Measurements from ENCODE around the gene EHBP1.

The EHBP1 gene

GRCh38 chr2:62938126-62938525, 232.6 kb downstream of the EHBP1 start:
- Histone ChIP-seq H3K36me3 (ENCODE audit: insufficient read depth, low read length) (no peaks in the 10 kb centered on the region), H3K9me3 (ENCODE audit: insufficient read depth, low read depth, low read length) (no peaks in the 10 kb centered on the region), H3K9ac (ENCODE audit: low read depth, low read length, poor library complexity, severe bottlenecking) (no peak overlapping the region), H3K79me2 (ENCODE audit: insufficient read depth, low read length) (no peaks in the 10 kb centered on the region), H3K4me3 (ENCODE audit: low read length, poor library complexity, severe bottlenecking) (no peak overlapping the region), H3F3A (ENCODE audit: low read depth) (no peaks in the 10 kb centered on the region), H2AFZ (ENCODE audit: low read length) (no peak overlapping the region), H3K4me1 (ENCODE audit: insufficient read depth, low read length, poor library complexity, severe bottlenecking) (no peaks in the 10 kb centered on the region), H3K4me2 (ENCODE audit: low read depth, low read length, poor library complexity, severe bottlenecking) (no peak overlapping the region), H3K27me3 (ENCODE audit: insufficient read depth, low read length, poor library complexity, severe bottlenecking) (no peaks in the 10 kb centered on the region), H4K20me1 (ENCODE audit: insufficient read depth, low read length, poor library complexity, severe bottlenecking) (no peaks in the 10 kb centered on the region), H3K9me2 (replicated peaks; ENCODE audit: low read depth, low read length) (no peaks in the 10 kb centered on the region)
- TF ChIP-seq EZH2phosphoT487 (IDR thresholded peaks at IDR 0.05; ENCODE audit: borderline replicate concordance), result no peak
- TF ChIP-seq CTCF (conservative IDR thresholded peaks at IDR 0.05; ENCODE audit: low read length), result no peak

GRCh38 chr2:62939735-62940491, 234.4 kb downstream of the EHBP1 start:
- Histone ChIP-seq H3K79me2 (ENCODE audit: insufficient read depth, low read length) (no peaks in the 10 kb centered on the region), H3K9ac (ENCODE audit: low read depth, low read length, poor library complexity, severe bottlenecking) (no peak overlapping the region), H3K4me1 (ENCODE audit: insufficient read depth, low read length, poor library complexity, severe bottlenecking) (no peaks in the 10 kb centered on the region), H3K36me3 (ENCODE audit: insufficient read depth, low read length) (peaks cover 9% of the 10 kb centered on the region; the same call in 1 of the 2 replicates), H3K4me3 (ENCODE audit: low read length, poor library complexity, severe bottlenecking) (no peak overlapping the region), H3K27me3 (ENCODE audit: insufficient read depth, low read length, poor library complexity, severe bottlenecking) (no peaks in the 10 kb centered on the region), H2AFZ (ENCODE audit: low read length) (no peak overlapping the region), H3K9me2 (replicated peaks; ENCODE audit: low read depth, low read length) (no peaks in the 10 kb centered on the region), H3K4me2 (ENCODE audit: low read depth, low read length, poor library complexity, severe bottlenecking) (no peak overlapping the region), H3F3A (ENCODE audit: low read depth) (no peaks in the 10 kb centered on the region), H3K9me3 (ENCODE audit: insufficient read depth, low read depth, low read length) (no peaks in the 10 kb centered on the region), H4K20me1 (ENCODE audit: insufficient read depth, low read length, poor library complexity, severe bottlenecking) (no peaks in the 10 kb centered on the region)
- TF ChIP-seq EZH2phosphoT487 (IDR thresholded peaks at IDR 0.05; ENCODE audit: borderline replicate concordance), result no peak
- TF ChIP-seq CTCF (conservative IDR thresholded peaks at IDR 0.05; ENCODE audit: low read length), result no peak

- H3K79me2 ChIP-seq (ENCODE audit: insufficient read depth, low read length), result no peaks in the 10 kb centered on the region
- H3F3A ChIP-seq (ENCODE audit: low read depth), result no peaks in the 10 kb centered on the region
- no peaks in the 10 kb centered on the region for H4K20me1 ChIP-seq (ENCODE audit: insufficient read depth, low read length, poor library complexity, severe bottlenecking)
- no peaks in the 10 kb centered on the region for H3K4me1 ChIP-seq (ENCODE audit: insufficient read depth, low read length, poor library complexity, severe bottlenecking)
- H3K9ac ChIP-seq (ENCODE audit: low read depth, low read length, poor library complexity, severe bottlenecking), result no peak overlapping the region
- H3K27me3 ChIP-seq (ENCODE audit: insufficient read depth, low read length, poor library complexity, severe bottlenecking), result no peaks in the 10 kb centered on the region
- no peaks in the 10 kb centered on the region for H3K9me2 ChIP-seq (replicated peaks; ENCODE audit: low read depth, low read length)
- TF ChIP-seq CTCF (conservative IDR thresholded peaks at IDR 0.05; ENCODE audit: low read length), result no peak
- TF ChIP-seq EZH2phosphoT487 (IDR thresholded peaks at IDR 0.05; ENCODE audit: borderline replicate concordance), result no peak
- no peak overlapping the region for H3K4me3 ChIP-seq (ENCODE audit: low read length, poor library complexity, severe bottlenecking)
- no peak overlapping the region for H3K4me2 ChIP-seq (ENCODE audit: low read depth, low read length, poor library complexity, severe bottlenecking)
- peaks cover 9% of the 10 kb centered on the region; the same call in 1 of the 2 replicates for H3K36me3 ChIP-seq (ENCODE audit: insufficient read depth, low read length)
- no peak overlapping the region for H2AFZ ChIP-seq (ENCODE audit: low read length)
- no peaks in the 10 kb centered on the region for H3K9me3 ChIP-seq (ENCODE audit: insufficient read depth, low read depth, low read length)
Observed at GRCh38 chr2:62940697-62941096, 235.2 kb downstream of the EHBP1 start.
